Ovary (tissue), 9 donors: ENCODE measurements around the gene DQX1. TPM values are rescaled to one million over a fixed set of nuclear protein-coding genes. Genes with fewer than 3 reads are reported as not detected.

ENCODE experiments used
- DNase-seq, 5 donors: peaks; one replicate each; pipeline ENCODE4 v3.0.0-alpha.2; 2019 to 2020
- H3K27ac ChIP-seq, 2 donors: fragments of 200-600 bp; one replicate each; pipeline versions ENCODE4 v1.5.1 to v1.8.0; 2019 to 2022
- H3K27me3 ChIP-seq: fragments of 200-600 bp; one replicate; pipeline ENCODE4 v1.8.0; 2022
- H3K36me3 ChIP-seq: fragments of 200-600 bp; sonication (generic); one replicate; pipeline ENCODE4 v1.5.1; 2019
- H3K4me1 ChIP-seq: one replicate; pipeline ENCODE4 v1.8.1; 2013; ENCODE audit warnings: mild to moderate bottlenecking, moderate library complexity; ENCODE audit not compliant: insufficient read depth
- H3K4me3 ChIP-seq: fragments of 200-600 bp; sonication (generic); one replicate; pipeline ENCODE4 v1.5.1; 2017
- H3K9me3 ChIP-seq, 2 donors: fragments of 200-600 bp in 1 of 2; sonication (generic) in 1 of 2; one replicate each; pipeline versions ENCODE4 v1.5.1 to v1.8.1; 2013 to 2019; ENCODE audit warnings: mild to moderate bottlenecking in 1 of 2, moderate library complexity in 1 of 2
- EP300 ChIP-seq: sonication (generic); formaldehyde crosslinking; IDR thresholded peaks from one replicate; pipeline ENCODE4 v1.6.1; 2017; ENCODE audit warnings: antibody characterized with exemption
- POLR2A ChIP-seq: fragments of 450-650 bp; IDR thresholded peaks from one replicate; pipeline ENCODE4 v1.6.1; 2017; ENCODE audit warnings: antibody characterized with exemption, mild to moderate bottlenecking, moderate library complexity
- WGBS, 3 donors: extraction: QIAGEN DNeasy Blood & Tissue Kit in 1 of 3; methylation state at CpG; one replicate each; pipeline versions ENCODE4 v1.1.5 to v1.1.7; 2013 to 2017; 5-methylcytosine and 5-hydroxymethylcytosine counted together
- intact Hi-C, 4 donors: fragments of 100-400 bp; cut with DNase I; formaldehyde crosslinking; loops; one replicate each; pipeline versions ENCODE4 v1.11.0 to v1.15.1; 2022 to 2023
- polyA plus RNA-seq, 2 donors: library from polyadenylated mRNA; stranded (reverse); fragments of 200-250 nt in 1 of 2; fragments of 350-450 nt in 1 of 2; fragmentation: Illumina TruSeq in 1 of 2; extraction: RNeasy Lipid Tissue Mini Kit (QIAGEN cat#74804) in 1 of 2; gene quantifications; one replicate each; pipeline ENCODE4 v1.2.3, GENCODE V29; 2013 to 2014
- total RNA-seq, 7 donors: library from RNA; depleted of rRNA in 2 of 7; stranded (reverse); fragments of >200 nt in 2 of 7; fragmentation: NEBNext Ultra II Directional in 3 of 7; extraction: Animal tissue kit (Norgen Biotek cat#: 25700) in 3 of 7; gene quantifications; one replicate each; pipeline versions ENCODE4 v1.1.0 to v1.2.4, GENCODE V29; 2016 to 2023
- TF ChIP-seq, protein P1 (sequence below), 3 donors: fragments of 450-650 bp in 2 of 3; fragments of 200-600 bp in 1 of 3; IDR thresholded peaks; one replicate each; pipeline versions ENCODE4 v1.5.1 to v1.8.0; 2016 to 2022; ENCODE audit warnings: antibody characterized with exemption in 3 of 3, mild to moderate bottlenecking in 1 of 3
- donor health status: DM: no; HTN: no; CAD: no; lungs with moderate emphysema.
- donor health status: DM: no; HTN: no; CAD: no.
- donor health status: Bipolar disorder and iron deficiency.
- donor health status: DM: yes; HTN: yes; CAD: no.
- donor health status: DM: no; HTN: no; CAD: no.
- donor health status: DM: yes; HTN: yes; CAD: no.

The DQX1 gene
- total and polyA plus RNA-seq, 9 donors: 0.06 to 1.1 (median 0.22) TPM; not detected in 5

DNA sequence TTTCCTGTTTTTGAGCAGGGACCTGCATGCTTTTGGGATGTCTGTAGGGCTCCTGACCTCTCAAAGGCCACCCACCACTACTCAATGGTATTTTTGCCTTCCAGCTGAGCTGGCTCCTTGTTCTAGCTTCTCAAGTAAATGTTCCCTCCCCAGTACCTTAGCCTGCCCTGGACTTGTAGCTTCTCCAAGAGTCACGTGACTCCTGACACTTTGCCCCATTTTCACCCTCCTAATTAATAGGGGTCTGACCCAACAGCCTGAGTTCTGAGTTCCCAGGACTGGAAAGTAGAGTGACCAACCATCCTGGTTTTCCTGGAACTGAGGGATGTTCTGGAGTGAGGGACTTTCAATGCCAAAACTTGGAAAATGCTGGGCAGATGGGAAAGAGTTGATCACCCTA is 30.6 kb downstream of the DQX1 start:
- intact Hi-C loops: no loop called here
- no peaks in the 10 kb centered on the region for H3K36me3 ChIP-seq
- peaks cover 2% of the 10 kb centered on the region for H3K4me1 ChIP-seq
- no peak for DNase-seq
- no peaks in the 10 kb centered on the region for H3K27me3 ChIP-seq
- no peak overlapping the region for H3K4me3 ChIP-seq
- WGBS, 3 donors: 74 to 100% (median 83%) methylated on average over 1 of the region's 1 CpG
- no peak overlapping the region for H3K27ac ChIP-seq
- TF ChIP-seq POLR2A (no peak), EP300 (no peak)
- TF ChIP-seq, protein P1, sequence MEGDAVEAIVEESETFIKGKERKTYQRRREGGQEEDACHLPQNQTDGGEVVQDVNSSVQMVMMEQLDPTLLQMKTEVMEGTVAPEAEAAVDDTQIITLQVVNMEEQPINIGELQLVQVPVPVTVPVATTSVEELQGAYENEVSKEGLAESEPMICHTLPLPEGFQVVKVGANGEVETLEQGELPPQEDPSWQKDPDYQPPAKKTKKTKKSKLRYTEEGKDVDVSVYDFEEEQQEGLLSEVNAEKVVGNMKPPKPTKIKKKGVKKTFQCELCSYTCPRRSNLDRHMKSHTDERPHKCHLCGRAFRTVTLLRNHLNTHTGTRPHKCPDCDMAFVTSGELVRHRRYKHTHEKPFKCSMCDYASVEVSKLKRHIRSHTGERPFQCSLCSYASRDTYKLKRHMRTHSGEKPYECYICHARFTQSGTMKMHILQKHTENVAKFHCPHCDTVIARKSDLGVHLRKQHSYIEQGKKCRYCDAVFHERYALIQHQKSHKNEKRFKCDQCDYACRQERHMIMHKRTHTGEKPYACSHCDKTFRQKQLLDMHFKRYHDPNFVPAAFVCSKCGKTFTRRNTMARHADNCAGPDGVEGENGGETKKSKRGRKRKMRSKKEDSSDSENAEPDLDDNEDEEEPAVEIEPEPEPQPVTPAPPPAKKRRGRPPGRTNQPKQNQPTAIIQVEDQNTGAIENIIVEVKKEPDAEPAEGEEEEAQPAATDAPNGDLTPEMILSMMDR (IDR thresholded peaks at IDR 0.05): no peak
- H3K9me3 ChIP-seq: no peaks in the 10 kb centered on the region

DNA sequence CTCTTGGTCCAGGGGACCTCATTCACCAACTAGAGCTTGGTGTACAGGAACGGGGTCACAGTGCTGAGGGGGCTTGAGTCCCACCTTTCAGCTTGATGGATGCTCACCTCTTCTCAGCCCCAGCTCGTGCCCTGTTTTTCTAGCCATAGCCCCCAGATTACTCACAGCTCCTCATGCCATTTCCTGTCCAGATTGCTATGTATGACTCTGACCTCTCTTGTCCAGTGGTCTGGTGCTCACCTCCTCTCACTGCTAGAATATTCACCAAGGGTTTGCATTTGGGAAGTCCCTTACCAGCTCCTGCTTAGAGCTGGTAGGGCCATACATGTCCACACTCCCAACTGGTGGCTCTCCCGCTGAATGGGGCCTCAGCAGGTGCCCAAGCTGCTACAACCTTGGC is 32.5 kb downstream of the DQX1 start:
- 85 to 92% (median 92%) methylated on average over 3 of the region's 3 CpGs for WGBS, 3 donors
- intact Hi-C loops: loop anchor here in 1 of 4 donors (5.0 kb wide), 1 partner anchor 94 kb away; no protein-coding TSS in a partner anchor

GRCh38 chr2:74491648-74492544 is 34.1 kb downstream of the DQX1 start:
- Histone ChIP-seq H3K36me3 (no peaks in the 10 kb centered on the region), H3K27me3 (no peaks in the 10 kb centered on the region), H3K27ac (no peak overlapping the region), H3K4me3 (no peak overlapping the region), H3K4me1 (no peaks in the 10 kb centered on the region), H3K9me3 (no peaks in the 10 kb centered on the region)
- TF ChIP-seq EP300: no peak
- no peak for TF ChIP-seq POLR2A
- TF ChIP-seq, protein P1 (IDR thresholded peaks at IDR 0.05): no peak
- no peak for DNase-seq
- 92 to 93% (median 93%) methylated on average over 12 of the region's 12 CpGs for WGBS, 3 donors
- intact Hi-C loops: loop anchor here in 1 of 4 donors (5.0 kb wide), 1 partner anchor 95 kb away; no protein-coding TSS in a partner anchor

More for the DNA sequence above, 32.5 kb downstream of the DQX1 start:
- Histone ChIP-seq H3K9me3 (no peaks in the 10 kb centered on the region), H3K4me3 (no peak overlapping the region), H3K27me3 (no peaks in the 10 kb centered on the region), H3K27ac (no peak overlapping the region), H3K4me1 (peaks cover 2% of the 10 kb centered on the region), H3K36me3 (no peaks in the 10 kb centered on the region)
- TF ChIP-seq POLR2A (no peak), EP300 (no peak)
- TF ChIP-seq, protein P1 (IDR thresholded peaks at IDR 0.05): no peak
- DNase-seq: no peak

DNA sequence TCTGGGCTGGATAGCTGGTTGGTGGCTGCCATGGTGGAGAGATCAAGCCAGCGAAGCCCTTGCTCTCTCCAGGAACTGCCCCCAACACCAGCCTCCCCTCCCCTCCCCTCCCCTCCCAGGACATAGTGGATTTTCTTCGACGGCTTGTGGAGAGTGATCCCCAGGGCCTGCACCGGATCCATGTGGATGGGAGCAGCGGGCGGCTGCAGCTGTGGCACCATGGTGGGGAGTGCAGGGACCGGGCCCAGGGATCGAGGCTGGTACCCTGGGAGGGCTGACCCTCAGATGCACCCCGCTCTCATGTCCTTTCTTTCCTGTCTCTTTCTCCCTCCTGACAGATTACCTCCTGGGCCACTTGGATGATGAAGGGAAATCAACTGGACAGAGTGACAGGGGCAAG is 36.1 kb downstream of the DQX1 start:
- H3K27me3 ChIP-seq: no peaks in the 10 kb centered on the region

More for the DNA sequence above, 36.1 kb downstream of the DQX1 start:
- TF ChIP-seq, protein P1 (IDR thresholded peaks at IDR 0.05): no peak
- no peak for TF ChIP-seq POLR2A
- TF ChIP-seq EP300: no peak
- Histone ChIP-seq H3K4me3 (no peak overlapping the region), H3K36me3 (no peaks in the 10 kb centered on the region), H3K4me1 (no peaks in the 10 kb centered on the region), H3K27ac (no peak overlapping the region), H3K9me3 (no peaks in the 10 kb centered on the region)
- WGBS, 3 donors: 88 to 93% (median 93%) methylated on average over 9 of the region's 9 CpGs
- intact Hi-C loops: loop anchor here in 1 of 4 donors (5.0 kb wide), 1 partner anchor 97 kb away; no protein-coding TSS in a partner anchor
- no peak for DNase-seq
